GM18951 (cell line): Measurements from ENCODE around the gene RNASE11.

Experiments
- POLR2A ChIP-seq: IDR thresholded peaks from 4 replicates; pipeline ENCODE4 v1.6.1; 2011; ENCODE audit warnings: mild to moderate bottlenecking; ENCODE audit not compliant: insufficient read length, insufficient read depth; ENCODE audit errors: extremely low read depth
- in situ Hi-C: fragments of 300-500 bp; cut with MboI; formaldehyde crosslinking; loops from one replicate; pipeline ENCODE4 v1.12.0; 2022; ENCODE audit warnings: low sequenced_read_pairs, mixed read lengths, inconsistent platforms; ENCODE audit not compliant: unreplicated experiment

RNASE11 gene

GRCh38 chr14:20587489-20588154 lies at the start of gene RNASE11:
Gene RNASE11 (minus strand): TSS chr14:20588001.
- TF ChIP-seq POLR2A, result no peak
- in situ Hi-C loops, result no loop called here

GRCh38 chr14:20632831-20633691 lies 45.3 kb upstream of the RNASE11 start:
- TF ChIP-seq POLR2A, result no peak
- in situ Hi-C loops, result loop anchor here (10.0 kb wide), 1 partner anchor 52 kb away; the partner anchor contains the start of genes ANG and RNASE4

GRCh38 chr14:20632448-20632830 lies 44.6 kb upstream of the RNASE11 start:
- in situ Hi-C loops, result loop anchor here (10.0 kb wide), 1 partner anchor 52 kb away; the partner anchor contains the start of genes ANG and RNASE4
- TF ChIP-seq POLR2A, result no peak

- TF ChIP-seq POLR2A, result no peak
- in situ Hi-C loops, result loop anchor here (10.0 kb wide), 1 partner anchor 53 kb away; the partner anchor contains the start of genes ANG and RNASE4
Measured at GRCh38 chr14:20631880-20632389, 44.1 kb upstream of the RNASE11 start.

GRCh38 chr14:20631023-20631879 lies 43.5 kb upstream of the RNASE11 start:
- in situ Hi-C loops, result loop anchor here (10.0 kb wide), 1 partner anchor 54 kb away; the partner anchor contains the start of genes ANG and RNASE4
- no peak for TF ChIP-seq POLR2A

- in situ Hi-C loops, result loop anchor here (10.0 kb wide), 1 partner anchor 54 kb away; the partner anchor contains the start of genes ANG and RNASE4
- no peak for TF ChIP-seq POLR2A
Measured at GRCh38 chr14:20630340-20631022, 42.7 kb upstream of the RNASE11 start.

GRCh38 chr14:20628063-20628854 lies 40.5 kb upstream of the RNASE11 start:
- in situ Hi-C loops, result no loop called here
- TF ChIP-seq POLR2A, result no peak

- no peak for TF ChIP-seq POLR2A
- in situ Hi-C loops, result no loop called here
Measured at GRCh38 chr14:20627346-20628027, 39.7 kb upstream of the RNASE11 start.

GRCh38 chr14:20626274-20626673 lies 38.5 kb upstream of the RNASE11 start:
- in situ Hi-C loops, result no loop called here
- TF ChIP-seq POLR2A, result no peak

GRCh38 chr14:20624495-20625070 lies 36.8 kb upstream of the RNASE11 start:
- in situ Hi-C loops, result no loop called here
- TF ChIP-seq POLR2A, result no peak
